K562 (cell line): ENCODE results near the gene CCDC87. TPM values are rescaled to one million over a fixed set of nuclear protein-coding genes. Genes with fewer than 3 reads are reported as not detected.

Experiments
- CBFA2T3 ChIP-seq: fragments of 450-650 bp; IDR thresholded peaks from 2 replicates; pipeline ENCODE4 v1.6.1; 2017
- ELK3 ChIP-seq: fragments of 450-650 bp; formaldehyde crosslinking; IDR thresholded peaks from 2 replicates; pipeline ENCODE4 v1.4.0; 2020; ENCODE audit warnings: mild to moderate bottlenecking
- FOXP1 ChIP-seq: sonication (generic); formaldehyde crosslinking; IDR thresholded peaks from 2 replicates; pipeline ENCODE4 v1.8.0; 2022; ENCODE audit warnings: mild to moderate bottlenecking, missing genetic modification reagents
- HLTF ChIP-seq: fragments of 450-650 bp; IDR thresholded peaks from 2 replicates; pipeline ENCODE4 v1.6.1; 2016
- HNRNPK ChIP-seq: fragments of 200-400 bp; formaldehyde crosslinking; IDR thresholded peaks from one replicate; pipeline ENCODE4 v1.6.1; 2018; ENCODE audit warnings: mild to moderate bottlenecking, low read depth, low read length; ENCODE audit not compliant: poor library complexity, severe bottlenecking
- KLF10 ChIP-seq: fragments of 250-450 bp; sonication (Bioruptor Pico); IDR thresholded peaks from 2 replicates; pipeline ENCODE4 v1.6.1; 2021; ENCODE audit warnings: matching md5 sums
- KLF6 ChIP-seq: fragments of 250-450 bp; sonication (Bioruptor Pico); IDR thresholded peaks from 2 replicates; pipeline ENCODE4 v1.4.0; 2020; ENCODE audit warnings: mild to moderate bottlenecking, moderate library complexity, borderline replicate concordance
- MAFK ChIP-seq: IDR thresholded peaks from 2 replicates; pipeline ENCODE4 v1.6.1; 2011; ENCODE audit warnings: low read length, improper control_type of control experiment
- MBD1 ChIP-seq: fragments of 250-450 bp; sonication (Bioruptor Pico); IDR thresholded peaks from 2 replicates; pipeline ENCODE4 v1.8.0; 2022; ENCODE audit warnings: inconsistent platforms
- MYNN ChIP-seq, 2 experiments: sonication (generic); formaldehyde crosslinking in 1 of 2; IDR thresholded peaks; 2 replicates each; pipeline versions ENCODE4 v1.5.0 to v1.6.1; 2016 to 2020; ENCODE audit warnings: antibody characterized with exemption in 1 of 2, missing genetic modification reagents in 1 of 2
- NFE2 ChIP-seq: IDR thresholded peaks from 2 replicates; pipeline ENCODE4 v1.6.1; 2014; ENCODE audit warnings: antibody characterized with exemption, low read depth
- TAF7 ChIP-seq: fragments of 450-650 bp; IDR thresholded peaks from 2 replicates; pipeline ENCODE4 v1.6.1; 2016; ENCODE audit warnings: missing genetic modification characterization, missing compliant biosample characterization
- ZNF212 ChIP-seq: fragments of 450-650 bp; formaldehyde crosslinking; IDR thresholded peaks from 2 replicates; pipeline ENCODE4 v1.4.0; 2020; ENCODE audit warnings: mild to moderate bottlenecking
- polyA plus RNA-seq, 8 experiments: library from polyadenylated mRNA; depleted of rRNA in 4 of 8; stranded (reverse) in 5 of 8; unstranded in 3 of 8; fragments of >200 nt; fragmentation: Nextera tagmentation in 2 of 8; fragmentation: Illumina TruSeq in 1 of 8; extraction: Ambion mirVana in 2 of 8; extraction: Trizol in 1 of 8; gene quantifications; 2 replicates each; pipeline versions ENCODE4 v1.2.1 to v1.2.3, GENCODE V29; 2011 to 2014; ENCODE audit warnings: inconsistent platforms in 1 of 8, missing spikeins in 1 of 8
- total RNA-seq, 7 experiments: library from RNA; depleted of rRNA in 6 of 7; stranded (reverse); fragments of >200 nt in 6 of 7; fragmentation: Illumina TruSeq in 2 of 7; extraction: Trizol in 2 of 7; gene quantifications; 2 replicates each; pipeline versions ENCODE4 v1.2.1 to v1.2.3, GENCODE V29; 2011 to 2021; ENCODE audit warnings: low replicate concordance in 1 of 7
- TF ChIP-seq, protein P1 (sequence below): fragments of 450-650 bp; IDR thresholded peaks from 2 replicates; pipeline ENCODE4 v1.6.1; 2018; ENCODE audit warnings: mild to moderate bottlenecking, low read depth; ENCODE audit not compliant: partially characterized antibody
- TF ChIP-seq, protein P2 (sequence below): fragments of 450-650 bp; formaldehyde crosslinking; IDR thresholded peaks from 2 replicates; pipeline ENCODE4 v1.4.0; 2020; ENCODE audit warnings: mild to moderate bottlenecking, mixed read lengths
- TF ChIP-seq, protein P3 (sequence below), 3 experiments: fragments of 200-800 bp in 1 of 3; fragments of 250-450 bp in 1 of 3; fragments of 450-650 bp in 1 of 3; sonication (Bioruptor Pico) in 1 of 3; sonication (Bioruptor generic) in 1 of 3; formaldehyde crosslinking in 1 of 3; IDR thresholded peaks; 2 replicates each; pipeline versions ENCODE4 v1.6.1 to v1.8.0; 2016 to 2022; ENCODE audit warnings: mild to moderate bottlenecking in 2 of 3, missing genetic modification characterization in 2 of 3, missing compliant biosample characterization in 1 of 3, moderate library complexity in 1 of 3

The CCDC87 gene
- total and polyA plus RNA-seq, 9 of the 15 experiments (the other 6 are each of a cell fraction or from before 2014, with no cell fraction given) = 0.03 to 0.44 (median 0.15) TPM; not detected in 1

GRCh38 chr11:66616379-66617154 is 23.7 kb upstream of the CCDC87 start, which contains the start of gene RBM14 (continued):
- TF ChIP-seq MYNN (IDR thresholded peaks at IDR 0.05) (0 out of 2 replicates have a peak, but pooled peaks have one; percentile 14), MYNN (CRISPR knock-in tag; IDR thresholded peaks at IDR 0.05) (no peak), CBFA2T3 (no peak), KLF6 (CRISPR knock-in tag) (no peak), TAF7 (tag) (peak; percentile 97), NFE2 (no peak), ZNF212 (CRISPR knock-in tag) (peak; percentile 71; the same call in 1 of the 2 replicates), ELK3 (CRISPR knock-in tag) (no peak), HLTF (no peak), HNRNPK (no peak), FOXP1 (CRISPR knock-in tag) (peak; percentile 85; the same call in 1 of the 2 replicates), MBD1 (CRISPR knock-in tag) (no peak), KLF10 (CRISPR knock-in tag) (no peak), MAFK (no peak)
- TF ChIP-seq, protein P1, sequence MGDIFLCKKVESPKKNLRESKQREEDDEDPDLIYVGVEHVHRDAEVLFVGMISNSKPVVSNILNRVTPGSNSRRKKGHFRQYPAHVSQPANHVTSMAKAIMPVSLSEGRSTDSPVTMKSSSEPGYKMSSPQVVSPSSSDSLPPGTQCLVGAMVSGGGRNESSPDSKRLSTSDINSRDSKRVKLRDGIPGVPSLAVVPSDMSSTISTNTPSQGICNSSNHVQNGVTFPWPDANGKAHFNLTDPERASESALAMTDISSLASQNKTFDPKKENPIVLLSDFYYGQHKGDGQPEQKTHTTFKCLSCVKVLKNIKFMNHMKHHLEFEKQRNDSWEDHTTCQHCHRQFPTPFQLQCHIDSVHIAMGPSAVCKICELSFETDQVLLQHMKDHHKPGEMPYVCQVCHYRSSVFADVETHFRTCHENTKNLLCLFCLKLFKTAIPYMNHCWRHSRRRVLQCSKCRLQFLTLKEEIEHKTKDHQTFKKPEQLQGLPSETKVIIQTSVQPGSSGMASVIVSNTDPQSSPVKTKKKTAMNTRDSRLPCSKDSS = no peak
- TF ChIP-seq, protein P2, sequence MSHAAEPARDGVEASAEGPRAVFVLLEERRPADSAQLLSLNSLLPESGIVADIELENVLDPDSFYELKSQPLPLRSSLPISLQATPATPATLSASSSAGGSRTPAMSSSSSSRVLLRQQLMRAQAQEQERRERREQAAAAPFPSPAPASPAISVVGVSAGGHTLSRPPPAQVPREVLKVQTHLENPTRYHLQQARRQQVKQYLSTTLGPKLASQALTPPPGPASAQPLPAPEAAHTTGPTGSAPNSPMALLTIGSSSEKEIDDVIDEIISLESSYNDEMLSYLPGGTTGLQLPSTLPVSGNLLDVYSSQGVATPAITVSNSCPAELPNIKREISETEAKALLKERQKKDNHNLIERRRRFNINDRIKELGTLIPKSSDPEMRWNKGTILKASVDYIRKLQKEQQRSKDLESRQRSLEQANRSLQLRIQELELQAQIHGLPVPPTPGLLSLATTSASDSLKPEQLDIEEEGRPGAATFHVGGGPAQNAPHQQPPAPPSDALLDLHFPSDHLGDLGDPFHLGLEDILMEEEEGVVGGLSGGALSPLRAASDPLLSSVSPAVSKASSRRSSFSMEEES (CRISPR knock-in tag) = no peak
- TF ChIP-seq, protein P3, sequence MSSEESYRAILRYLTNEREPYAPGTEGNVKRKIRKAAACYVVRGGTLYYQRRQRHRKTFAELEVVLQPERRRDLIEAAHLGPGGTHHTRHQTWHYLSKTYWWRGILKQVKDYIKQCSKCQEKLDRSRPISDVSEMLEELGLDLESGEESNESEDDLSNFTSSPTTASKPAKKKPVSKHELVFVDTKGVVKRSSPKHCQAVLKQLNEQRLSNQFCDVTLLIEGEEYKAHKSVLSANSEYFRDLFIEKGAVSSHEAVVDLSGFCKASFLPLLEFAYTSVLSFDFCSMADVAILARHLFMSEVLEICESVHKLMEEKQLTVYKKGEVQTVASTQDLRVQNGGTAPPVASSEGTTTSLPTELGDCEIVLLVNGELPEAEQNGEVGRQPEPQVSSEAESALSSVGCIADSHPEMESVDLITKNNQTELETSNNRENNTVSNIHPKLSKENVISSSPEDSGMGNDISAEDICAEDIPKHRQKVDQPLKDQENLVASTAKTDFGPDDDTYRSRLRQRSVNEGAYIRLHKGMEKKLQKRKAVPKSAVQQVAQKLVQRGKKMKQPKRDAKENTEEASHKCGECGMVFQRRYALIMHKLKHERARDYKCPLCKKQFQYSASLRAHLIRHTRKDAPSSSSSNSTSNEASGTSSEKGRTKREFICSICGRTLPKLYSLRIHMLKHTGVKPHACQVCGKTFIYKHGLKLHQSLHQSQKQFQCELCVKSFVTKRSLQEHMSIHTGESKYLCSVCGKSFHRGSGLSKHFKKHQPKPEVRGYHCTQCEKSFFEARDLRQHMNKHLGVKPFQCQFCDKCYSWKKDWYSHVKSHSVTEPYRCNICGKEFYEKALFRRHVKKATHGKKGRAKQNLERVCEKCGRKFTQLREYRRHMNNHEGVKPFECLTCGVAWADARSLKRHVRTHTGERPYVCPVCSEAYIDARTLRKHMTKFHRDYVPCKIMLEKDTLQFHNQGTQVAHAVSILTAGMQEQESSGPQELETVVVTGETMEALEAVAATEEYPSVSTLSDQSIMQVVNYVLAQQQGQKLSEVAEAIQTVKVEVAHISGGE (CRISPR knock-in tag; IDR thresholded peaks at IDR 0.05) = peak in 2 of 3 experiments; percentile 14 to 84; a peak in 2 of 6 replicates
